Gastroesophageal sphincter (tissue), 4 donors: ENCODE data around the gene EML3. TPM values are rescaled to one million over a fixed set of nuclear protein-coding genes. Genes with fewer than 3 reads are reported as not detected.

ENCODE experiments used
- ATAC-seq: fragments of 150-250 bp; one replicate; pipeline ENCODE4 v1.9.1; 2016; ENCODE audit warnings: mild to moderate bottlenecking, moderate library complexity
- H3K27ac ChIP-seq, 4 donors: fragments of 200-600 bp; sonication (generic) in 3 of 4; 1 replicate in 3 of 4; 2 replicates in 1 of 4; pipeline ENCODE4 v1.5.1; 2016 to 2019
- H3K27me3 ChIP-seq: fragments of 200-600 bp; sonication (generic); one replicate; pipeline ENCODE4 v1.5.1; 2019
- H3K36me3 ChIP-seq, 2 donors: fragments of 200-600 bp; sonication (generic); one replicate each; pipeline ENCODE4 v1.5.1; 2019; ENCODE audit warnings: control low read depth in 1 of 2
- H3K4me1 ChIP-seq, 3 donors: fragments of 200-600 bp; sonication (generic); 1 replicate in 2 of 3; 2 replicates in 1 of 3; pipeline ENCODE4 v1.5.1; 2016 to 2019; ENCODE audit warnings: control low read depth in 2 of 3
- H3K4me3 ChIP-seq, 2 donors: fragments of 200-600 bp; sonication (generic); one replicate each; pipeline ENCODE4 v1.5.1; 2019; ENCODE audit warnings: mild to moderate bottlenecking in 1 of 2, moderate library complexity in 1 of 2
- H3K9me3 ChIP-seq, 3 donors: fragments of 200-600 bp; sonication (generic); one replicate each; pipeline ENCODE4 v1.5.1; 2017 to 2019; ENCODE audit warnings: control low read depth in 2 of 3
- CTCF ChIP-seq, 4 experiments: fragments of 200-600 bp in 2 of 4; fragments of 450-650 bp in 2 of 4; sonication (generic) in 1 of 4; IDR thresholded peaks; one replicate each; pipeline ENCODE4 v1.5.1; 2017 to 2019; ENCODE audit warnings: antibody characterized with exemption in 4 of 4, mild to moderate bottlenecking in 2 of 4, moderate library complexity in 2 of 4
- EP300 ChIP-seq: sonication (generic); formaldehyde crosslinking; IDR thresholded peaks from one replicate; pipeline ENCODE4 v1.6.1; 2017; ENCODE audit warnings: antibody characterized with exemption, mild to moderate bottlenecking
- POLR2A ChIP-seq, 2 donors: fragments of 450-650 bp; IDR thresholded peaks; one replicate each; pipeline ENCODE4 v1.6.1; 2017; ENCODE audit warnings: antibody characterized with exemption in 2 of 2, mild to moderate bottlenecking in 2 of 2, moderate library complexity in 1 of 2
- POLR2AphosphoS5 ChIP-seq: sonication (generic); formaldehyde crosslinking; IDR thresholded peaks from one replicate; pipeline ENCODE4 v1.6.1; 2017; ENCODE audit warnings: antibody characterized with exemption
- WGBS, 2 donors: methylation state at CpG; one replicate each; pipeline ENCODE4 v1.1.5; 2018; ENCODE audit warnings: low coverage in 1 of 2; 5-methylcytosine and 5-hydroxymethylcytosine counted together
- total RNA-seq, 4 donors: library from RNA; depleted of rRNA; stranded (reverse); fragments of >200 nt; gene quantifications; one replicate each; pipeline ENCODE4 v1.1.0, GENCODE V29; 2016

EML3 gene
- total RNA-seq, 4 donors from 2014 or later = 25.4 to 36.7 (median 31.9) TPM

GRCh38 chr11:62603776-62604299, 8.7 kb downstream of the EML3 start:
- WGBS, 2 donors = 87% methylated on average over 4 to 6 of the region's 8 CpGs

GRCh38 chr11:62603072-62603408, 9.5 kb downstream of the EML3 start:
- Histone ChIP-seq H3K36me3 (peaks cover 0 to 52% of the 10 kb centered on the region in 2 donors), H3K9me3 (no peaks in the 10 kb centered on the region), H3K4me3 (peak overlapping the region; percentile 80 to 96), H3K27ac (peak overlapping the region; percentile 55 to 99 (median 96)), H3K27me3 (no peaks in the 10 kb centered on the region), H3K4me1 (peaks cover 3 to 48% (median 21%) of the 10 kb centered on the region in 3 donors)
- WGBS, 2 donors = 55% methylated on average over 8 of the region's 13 CpGs; no CpG with 5 or more reads in 1 of the 2 donors
- ATAC-seq = no peak
- no peak for TF ChIP-seq POLR2A (IDR thresholded peaks at IDR 0.05)

More at GRCh38 chr11:62603776-62604299, 8.7 kb downstream of the EML3 start:
- Histone ChIP-seq H3K27ac (peak overlapping the region in 2 of 4 donors; percentile 98 to 99), H3K27me3 (no peaks in the 10 kb centered on the region), H3K9me3 (no peaks in the 10 kb centered on the region), H3K4me3 (no peak overlapping the region), H3K36me3 (peaks cover 0 to 53% of the 10 kb centered on the region in 2 donors), H3K4me1 (peaks cover 3 to 40% (median 17%) of the 10 kb centered on the region in 3 donors)
- TF ChIP-seq POLR2A (IDR thresholded peaks at IDR 0.05) (no peak), CTCF (IDR thresholded peaks at IDR 0.05) (no peak), POLR2AphosphoS5 (no peak), EP300 (no peak)
- no peak for ATAC-seq

DNA sequence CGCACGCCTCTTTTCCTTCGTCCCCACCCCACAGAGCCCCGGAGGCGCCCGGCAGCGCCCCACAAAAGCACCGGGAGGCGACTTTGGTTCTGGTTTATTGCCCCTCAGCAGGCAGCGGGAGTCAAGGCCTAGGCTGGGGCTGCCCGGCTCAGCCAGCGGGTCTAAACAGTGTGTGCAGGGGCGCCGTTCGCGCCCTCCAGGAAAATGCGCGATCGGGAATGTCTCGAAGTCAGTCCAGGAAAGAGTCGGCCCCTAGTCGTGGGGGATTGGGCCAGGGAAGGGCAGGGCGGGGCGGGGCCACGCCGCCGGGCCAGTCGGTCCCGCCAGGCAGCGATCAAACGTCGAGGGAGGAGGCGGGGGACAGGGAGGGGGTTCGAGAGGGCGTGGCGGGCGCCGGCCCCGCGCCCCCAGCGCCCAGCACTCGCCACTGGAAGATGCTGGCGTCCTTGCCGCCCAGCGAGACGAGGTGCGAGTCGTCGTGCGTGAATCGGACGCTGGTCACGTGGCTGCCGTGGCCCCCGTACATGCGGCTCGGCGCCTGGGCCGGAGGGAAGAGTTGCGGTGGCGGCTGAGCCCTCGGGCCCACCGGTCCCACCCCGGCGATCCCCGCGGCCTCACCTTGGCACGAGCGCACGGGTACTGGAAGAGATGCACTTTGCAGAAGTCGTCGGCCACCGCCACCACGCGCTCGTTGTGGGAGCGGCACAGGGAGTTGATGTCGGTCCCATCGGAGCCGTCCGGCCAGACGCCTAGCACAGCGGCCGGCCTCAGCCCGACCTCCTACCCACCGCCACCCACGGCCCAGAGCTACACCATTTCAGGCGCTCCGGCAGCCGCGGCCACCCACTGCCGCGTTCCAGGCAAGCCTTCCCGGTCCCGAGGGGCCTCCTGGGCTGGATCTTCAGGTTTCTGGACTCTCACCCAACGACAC, 10.2 kb downstream of the EML3 start:
- Histone ChIP-seq H3K36me3 (peaks cover 0 to 52% of the 10 kb centered on the region in 2 donors), H3K27me3 (no peaks in the 10 kb centered on the region), H3K27ac (peak overlapping the region; percentile 55 to 99 (median 96)), H3K9me3 (no peaks in the 10 kb centered on the region), H3K4me1 (peaks cover 3 to 53% (median 21%) of the 10 kb centered on the region in 3 donors), H3K4me3 (peak overlapping the region; percentile 80 to 96)
- ATAC-seq = peak; percentile 67
- 0% methylated on average over 5 of the region's 96 CpGs; no CpG with 5 or more reads in 1 of the 2 donors for WGBS, 2 donors
- TF ChIP-seq POLR2AphosphoS5 (no peak), EP300 (no peak), POLR2A (IDR thresholded peaks at IDR 0.05) (no peak), CTCF (IDR thresholded peaks at IDR 0.05) (peak in 3 of 4 experiments; percentile 32 to 45 (median 37))

- no peaks in the 10 kb centered on the region for H3K27me3 ChIP-seq
- TF ChIP-seq POLR2AphosphoS5 (peak; percentile 73), EP300 (no peak), CTCF (IDR thresholded peaks at IDR 0.05) (peak in 1 of 4 experiments; percentile 3), POLR2A (IDR thresholded peaks at IDR 0.05) (peak; percentile 63 to 65)
- H3K4me1 ChIP-seq = peaks cover 3 to 53% (median 21%) of the 10 kb centered on the region in 3 donors
- H3K27ac ChIP-seq = peak within 1 kb of the TSS; percentile 91 to 99 (median 96)
- peak; percentile 85 for ATAC-seq
- 0% methylated on average over 2 to 8 of the region's 83 CpGs for WGBS, 2 donors
- H3K36me3 ChIP-seq = peaks cover 0 to 52% of the 10 kb centered on the region in 2 donors
- H3K4me3 ChIP-seq = peak within 1 kb of the TSS; percentile 80 to 96
- H3K9me3 ChIP-seq = no peaks in the 10 kb centered on the region
Measured at GRCh38 chr11:62601372-62602140, 11.0 kb downstream of the EML3 start, which contains the start of gene MTA2. Gene MTA2 (minus strand): TSS chr11:62601865. CDS start chr11:62601450, 415 bp downstream.

DNA sequence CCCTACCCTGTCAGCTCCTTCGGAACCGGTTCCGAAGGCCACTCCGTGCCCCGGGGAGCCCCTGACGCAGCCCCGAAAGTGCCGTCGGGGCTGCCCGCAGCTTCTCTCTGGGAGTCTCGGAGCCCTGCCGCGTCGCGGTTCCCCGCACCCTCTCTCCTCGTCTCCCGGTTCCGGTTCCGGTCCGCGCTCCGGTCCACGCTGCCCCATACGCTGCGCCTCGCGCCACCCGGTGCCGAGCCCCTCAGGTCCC, 11.5 kb downstream of the EML3 start:
- WGBS, 2 donors = no CpG with 5 or more reads among the region's 30 CpGs
- H3K27ac ChIP-seq = peak overlapping the region; percentile 91 to 99 (median 96)
- peak overlapping the region; percentile 80 to 96 for H3K4me3 ChIP-seq
- H3K9me3 ChIP-seq = no peaks in the 10 kb centered on the region
- ATAC-seq = peak; percentile 14
- H3K4me1 ChIP-seq = peaks cover 3 to 53% (median 21%) of the 10 kb centered on the region in 3 donors
- no peaks in the 10 kb centered on the region for H3K27me3 ChIP-seq
- TF ChIP-seq CTCF (IDR thresholded peaks at IDR 0.05) (no peak), POLR2A (IDR thresholded peaks at IDR 0.05) (no peak), POLR2AphosphoS5 (no peak), EP300 (no peak)
- H3K36me3 ChIP-seq = peaks cover 0 to 52% of the 10 kb centered on the region in 2 donors
